ENCODE results near the gene CKS1B.
A peak's percentile ranks its signal among the peaks of the same experiment; 100 is the strongest.

The CKS1B gene

DNA sequence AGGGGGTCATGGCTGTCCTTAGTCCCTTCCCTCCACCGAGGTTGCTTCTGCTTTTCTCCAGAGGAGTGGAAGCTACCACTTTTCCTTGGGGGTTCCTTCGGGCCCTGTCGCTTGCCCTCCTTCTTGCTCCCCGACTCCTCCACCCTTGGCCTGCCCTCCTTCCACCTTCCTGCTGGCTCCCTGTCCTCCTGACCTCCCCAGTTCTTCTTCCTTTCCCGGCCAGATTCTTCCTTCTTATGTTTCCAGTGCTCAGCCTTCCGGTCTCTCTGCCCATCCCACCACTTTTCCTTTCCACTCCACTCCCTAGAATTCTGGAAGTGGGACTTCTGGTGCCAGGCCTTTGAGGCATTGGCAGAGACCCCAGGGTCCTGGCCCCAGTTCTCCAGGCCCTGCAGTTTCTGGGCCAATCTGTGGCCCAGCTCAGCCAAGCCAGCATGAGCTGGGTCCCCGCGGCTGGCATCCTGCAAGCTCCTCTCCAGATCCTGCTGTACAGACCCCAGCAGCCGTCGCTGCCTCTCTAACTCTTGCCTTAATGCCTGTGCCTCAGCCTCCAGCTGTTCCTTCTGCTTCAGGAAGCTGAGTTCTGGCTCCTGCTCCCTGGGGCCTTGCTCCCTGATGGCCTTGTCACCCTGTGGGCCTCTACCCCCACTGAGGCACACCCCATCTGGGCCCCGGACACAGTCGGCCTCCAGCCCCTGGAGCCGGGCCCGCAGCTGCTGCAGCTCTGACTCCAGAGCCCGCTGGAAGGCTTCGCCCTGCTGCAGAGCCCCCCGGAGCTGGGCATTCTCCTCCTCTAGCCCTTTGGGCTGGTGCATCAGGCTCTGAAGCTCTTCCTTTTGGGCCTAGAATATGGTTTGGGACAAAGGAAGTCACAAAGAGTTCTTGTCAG, 28.3 kb upstream of the CKS1B start:
- no peak for DNase-seq

DNA sequence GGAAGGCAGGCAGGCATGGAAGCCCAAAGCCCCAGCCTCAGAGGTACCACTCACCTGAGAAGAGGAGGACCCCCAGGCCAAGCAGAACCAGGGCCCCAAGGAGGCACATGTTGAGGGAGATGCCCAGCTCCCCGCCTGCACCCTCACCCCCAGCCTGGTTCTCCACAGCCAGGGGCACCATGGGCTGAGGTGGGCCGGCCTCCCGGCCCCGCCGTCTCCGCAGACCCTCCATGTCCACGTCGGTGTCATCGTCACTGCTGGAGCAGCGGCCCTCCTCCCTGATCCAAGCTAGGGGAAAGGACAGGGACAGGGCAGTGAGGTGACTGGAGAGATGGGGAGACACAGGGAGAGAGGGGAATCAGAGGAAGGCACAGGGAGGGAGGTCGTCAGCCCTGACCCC, 26.4 kb upstream of the CKS1B start:
- DNase-seq = no peak

DNA sequence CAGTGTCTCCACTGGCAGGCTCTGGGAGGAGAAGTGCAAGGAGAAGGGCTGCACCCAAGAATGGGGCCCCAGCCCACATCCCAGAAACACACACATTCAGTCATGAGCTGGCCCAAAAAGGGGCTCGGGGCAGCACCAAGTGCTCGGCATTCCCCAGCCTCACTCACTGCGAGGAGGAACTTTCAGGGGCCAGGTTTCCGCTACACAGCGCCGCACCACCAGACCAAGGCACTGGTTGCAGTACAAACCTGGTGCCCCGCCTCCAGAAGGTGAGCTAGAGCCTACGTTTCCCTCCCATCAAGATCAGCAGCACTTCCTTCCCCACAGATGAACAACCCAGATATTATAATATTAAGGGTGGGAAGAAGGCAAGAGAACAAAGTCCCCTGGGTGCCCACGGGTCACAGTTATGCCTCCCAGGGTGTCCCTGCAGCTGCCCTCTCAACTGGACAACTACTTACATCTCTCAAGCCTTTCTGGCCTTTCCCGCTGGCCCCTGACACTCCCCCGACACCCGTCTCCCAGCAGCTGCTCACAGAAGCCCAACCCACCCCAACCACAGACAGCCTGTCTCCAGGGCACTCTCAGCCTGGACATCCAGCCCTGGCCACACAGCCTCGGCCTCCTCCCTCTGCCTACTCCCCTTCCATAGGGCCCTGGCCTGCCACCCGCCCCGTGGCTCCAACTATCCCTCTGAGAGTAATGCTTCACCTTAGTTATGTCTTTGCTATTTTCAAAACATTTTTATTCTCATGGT, 22.4 kb upstream of the CKS1B start:
- no peak for DNase-seq

DNA sequence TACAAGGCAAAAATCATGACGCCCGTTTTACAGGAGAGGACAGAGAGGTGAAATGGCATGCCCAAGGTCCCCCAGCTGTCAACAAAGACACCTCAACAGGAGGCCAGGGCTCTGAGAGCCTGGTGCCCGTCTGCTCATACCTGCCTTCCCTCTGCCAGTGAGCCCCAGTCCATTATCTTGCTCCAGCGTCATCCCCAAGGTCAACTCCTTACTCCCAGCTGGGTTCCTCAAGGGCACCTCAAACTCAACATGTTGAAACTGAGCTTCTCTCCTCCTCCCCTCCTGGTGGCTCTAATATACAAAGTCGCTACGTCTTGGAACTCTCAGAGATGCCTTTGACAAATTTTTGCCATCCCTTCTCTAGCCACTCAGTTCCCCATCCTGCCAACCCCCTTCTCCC, 21.8 kb upstream of the CKS1B start:
- DNase-seq = no peak

DNA sequence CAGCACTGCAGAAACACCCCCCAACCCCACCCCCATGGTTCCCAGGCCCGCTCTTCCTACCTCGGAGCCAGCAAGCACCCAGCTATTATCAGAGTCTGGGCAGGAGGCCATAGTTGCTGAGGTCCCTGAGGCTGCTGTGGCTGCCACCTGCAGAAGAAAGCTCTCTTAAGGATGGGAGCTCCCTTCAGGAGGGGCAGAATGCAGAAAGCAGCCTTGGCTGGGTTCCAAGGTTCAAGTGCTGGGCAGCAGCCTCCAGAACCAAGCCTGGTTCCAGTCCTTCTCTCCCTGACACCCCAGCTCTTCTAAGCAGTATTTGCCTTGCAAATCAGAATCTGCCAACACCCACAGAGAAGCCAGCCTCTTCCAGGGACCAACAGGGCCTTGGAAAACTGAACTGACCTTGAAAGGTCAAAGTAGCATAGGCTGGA, 20.9 kb upstream of the CKS1B start:
- DNase-seq = peak; percentile 12

DNA sequence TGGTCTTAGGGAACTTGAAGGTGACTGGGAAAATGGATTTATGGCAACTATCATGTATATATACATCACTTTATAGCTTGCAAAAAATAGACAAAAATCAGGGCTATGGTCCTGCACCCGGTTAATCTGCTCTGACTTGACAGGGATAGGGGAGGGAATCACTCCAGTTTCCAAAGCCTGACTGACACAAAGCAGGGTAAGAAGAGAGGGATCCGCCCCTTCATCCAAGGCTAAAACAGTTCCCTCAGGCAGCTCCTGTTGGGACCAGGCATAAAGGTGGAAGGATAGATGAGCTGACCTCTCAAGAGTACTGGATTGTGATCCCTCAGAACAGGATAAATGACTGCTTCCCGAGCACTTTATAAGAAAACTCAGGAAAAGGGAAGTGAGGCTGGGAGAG, 19.9 kb upstream of the CKS1B start:
- DNase-seq = no peak

DNA sequence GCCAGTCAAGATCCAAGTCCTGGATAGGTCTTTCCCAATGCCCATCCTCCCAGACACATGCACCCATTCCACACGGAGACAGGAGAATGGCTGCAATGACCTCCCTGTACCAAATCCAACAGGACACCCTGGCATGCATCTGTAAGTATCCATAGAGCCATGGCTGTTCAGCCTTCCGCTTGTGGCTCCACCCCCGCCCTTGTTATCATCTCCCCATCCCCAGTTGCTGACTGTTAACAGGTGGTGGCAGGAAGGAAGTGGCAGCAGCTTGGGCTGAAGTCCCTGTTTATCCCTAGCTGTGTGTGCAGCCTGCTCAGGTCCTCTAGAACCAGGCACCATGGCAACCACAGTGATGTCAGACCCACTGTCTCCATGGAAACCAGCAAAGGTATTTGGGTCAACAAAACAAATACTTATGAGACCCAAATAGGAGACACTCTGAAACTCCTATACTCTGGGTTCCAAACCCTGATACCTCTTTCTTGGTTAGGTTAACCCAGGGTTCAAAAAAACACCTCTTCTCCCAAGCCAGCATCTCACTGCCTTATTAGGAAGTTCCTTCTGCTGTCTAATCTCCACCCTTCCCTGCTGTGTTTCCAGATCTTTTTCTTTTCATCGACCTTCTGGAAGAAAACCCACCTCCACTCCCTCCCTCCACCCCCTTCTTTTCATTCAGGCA, 19.3 kb upstream of the CKS1B start:
- peak; percentile 33 for DNase-seq

DNA sequence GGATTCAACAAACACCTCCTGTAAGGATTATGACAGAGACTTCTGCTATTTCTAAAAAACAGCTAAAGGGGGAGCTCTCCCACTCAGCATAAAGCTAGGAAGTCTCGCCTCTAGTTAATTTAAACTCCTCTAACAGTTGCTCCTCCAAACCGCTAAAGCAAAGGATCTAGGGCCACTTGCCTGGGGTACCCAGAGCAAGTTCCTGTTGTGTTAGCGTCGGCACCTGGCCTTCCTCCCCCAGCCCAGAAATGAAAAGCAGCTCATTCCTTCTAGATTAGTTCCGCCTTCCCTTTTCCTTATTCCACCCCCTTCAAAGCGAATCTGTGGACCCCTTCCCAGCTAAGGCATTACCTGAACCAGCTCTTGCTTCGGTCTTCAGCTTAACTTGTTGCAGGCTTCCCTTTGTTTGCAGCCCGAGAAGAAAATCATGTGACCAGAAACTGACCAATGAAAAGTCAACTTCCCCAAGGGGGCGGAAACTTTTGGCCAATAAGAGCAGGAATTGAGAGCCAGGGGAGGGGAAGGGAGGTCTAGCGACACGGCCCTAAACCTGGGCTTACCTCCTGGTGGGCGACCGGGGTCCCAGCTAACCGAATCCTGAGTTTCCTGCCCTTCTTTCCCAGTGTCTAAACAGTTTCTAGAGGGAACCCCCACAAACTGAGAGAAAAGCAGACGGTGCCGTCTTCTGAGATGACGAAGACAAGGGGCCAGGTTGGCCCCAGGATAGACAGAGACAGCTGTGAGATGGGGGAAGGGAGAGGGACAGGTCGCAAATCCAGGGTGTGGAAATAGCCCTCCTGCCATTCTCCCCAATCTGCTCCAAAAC, 18.6 kb upstream of the CKS1B start, which contains the start of gene PBXIP1:
Gene PBXIP1 (minus strand): TSS at position 382 of the 826 bp plus-strand sequence. CDS start 2,378 bp downstream, outside the sequence.
- peak; percentile 82 for DNase-seq

DNA sequence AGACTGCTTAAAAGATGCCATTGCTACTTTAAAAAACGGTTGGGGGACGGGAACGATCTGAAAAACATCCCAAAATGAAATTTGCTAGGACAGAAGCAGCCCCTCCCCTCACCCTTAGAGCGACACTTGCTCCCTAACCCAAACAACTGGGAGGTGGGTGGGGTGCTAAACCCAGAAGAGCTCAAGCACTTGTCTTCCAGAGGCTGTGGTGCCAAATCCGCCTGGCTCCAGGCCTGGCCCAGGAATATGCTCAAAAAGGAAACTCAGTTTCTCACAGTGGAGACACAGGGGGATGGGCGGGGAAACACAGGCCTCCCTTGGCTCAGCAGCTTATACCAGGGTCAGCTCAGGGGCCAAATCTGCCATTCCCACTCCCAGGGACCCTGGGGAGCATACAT, 17.9 kb upstream of the CKS1B start:
- peak; percentile 9 for DNase-seq

DNA sequence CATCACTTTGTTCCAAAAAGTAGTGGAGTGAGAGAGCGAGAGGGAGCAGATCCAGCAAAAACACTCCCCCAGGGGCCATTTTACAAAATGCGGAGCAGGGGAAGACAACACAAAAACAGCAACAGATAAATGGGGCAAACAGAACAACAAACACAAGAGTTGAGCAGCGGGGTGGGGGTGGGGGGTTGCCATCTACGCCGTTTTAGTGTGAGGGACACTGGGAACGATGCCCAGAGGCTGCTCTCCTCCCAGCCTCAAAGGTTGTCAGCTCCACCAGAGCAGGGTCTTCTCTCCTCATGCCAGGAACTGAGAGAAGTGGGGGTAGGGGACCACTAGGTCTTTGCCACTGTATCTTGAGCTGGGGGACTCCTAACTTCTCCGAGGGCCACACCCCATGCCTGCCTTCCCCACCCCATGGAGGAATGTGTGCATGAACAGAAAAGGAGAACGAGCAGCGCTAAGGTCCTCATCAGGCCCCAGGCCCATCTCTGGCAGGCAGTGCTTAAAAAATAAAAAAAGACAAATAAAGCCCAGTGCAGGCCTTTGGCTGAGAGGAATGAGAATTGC, 17.3 kb upstream of the CKS1B start:
- DNase-seq = no peak

DNA sequence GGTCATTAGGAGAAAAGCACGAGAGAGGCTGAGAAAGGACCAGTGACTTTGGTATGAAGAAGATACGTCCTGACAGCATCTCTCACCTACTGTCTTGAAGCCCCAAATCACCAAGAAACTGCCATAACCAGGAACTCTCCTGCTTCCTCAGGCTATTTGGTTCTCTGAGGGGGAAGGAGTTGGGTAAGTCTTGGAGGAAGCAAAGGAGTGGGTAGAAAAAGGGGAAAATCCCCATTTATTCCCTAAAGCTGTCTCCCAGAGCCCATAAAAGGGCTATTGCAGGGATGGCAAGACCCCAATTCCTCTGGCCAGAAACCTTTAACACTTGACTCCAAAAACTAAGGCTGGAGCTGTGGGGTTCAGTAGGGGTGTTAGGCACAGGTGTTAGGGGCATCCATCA, 16.4 kb upstream of the CKS1B start:
- no peak for DNase-seq

DNA sequence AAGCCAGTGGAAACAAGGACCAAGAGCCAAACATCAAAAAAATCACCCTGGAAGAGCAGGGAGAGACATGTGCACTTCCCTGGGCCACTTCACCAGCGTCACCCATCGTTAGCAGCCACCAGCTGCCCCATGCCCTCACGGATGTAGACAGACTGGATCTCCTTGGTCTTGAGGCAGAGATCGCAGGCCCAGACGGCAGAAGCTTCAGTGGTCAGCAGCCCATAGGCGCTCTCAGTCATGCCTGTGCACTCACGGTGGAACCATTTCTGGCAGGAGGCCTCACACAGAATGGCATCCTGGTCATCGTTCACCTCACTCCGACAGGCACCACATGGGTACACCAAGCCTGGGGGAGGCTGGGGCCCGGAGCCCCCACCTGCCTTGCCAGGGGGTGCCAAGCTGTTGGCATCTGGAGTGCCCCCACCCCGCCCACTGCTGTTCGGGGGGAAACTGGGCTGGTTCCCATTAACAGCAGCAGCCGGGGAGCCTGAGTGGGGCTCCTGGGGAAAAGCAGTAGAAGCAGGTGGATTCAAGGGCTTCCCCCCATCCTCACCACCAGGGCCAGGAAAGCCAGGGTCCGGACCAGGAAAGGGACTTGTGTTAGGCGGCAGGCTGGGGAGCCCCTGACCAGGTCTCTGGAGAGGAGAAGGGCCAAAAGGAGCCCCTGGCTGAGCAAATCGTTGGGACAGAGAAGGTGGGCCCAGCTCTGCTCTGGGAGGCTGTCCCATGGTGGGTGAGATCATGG, 15.6 kb upstream of the CKS1B start:
- no peak for DNase-seq

DNA sequence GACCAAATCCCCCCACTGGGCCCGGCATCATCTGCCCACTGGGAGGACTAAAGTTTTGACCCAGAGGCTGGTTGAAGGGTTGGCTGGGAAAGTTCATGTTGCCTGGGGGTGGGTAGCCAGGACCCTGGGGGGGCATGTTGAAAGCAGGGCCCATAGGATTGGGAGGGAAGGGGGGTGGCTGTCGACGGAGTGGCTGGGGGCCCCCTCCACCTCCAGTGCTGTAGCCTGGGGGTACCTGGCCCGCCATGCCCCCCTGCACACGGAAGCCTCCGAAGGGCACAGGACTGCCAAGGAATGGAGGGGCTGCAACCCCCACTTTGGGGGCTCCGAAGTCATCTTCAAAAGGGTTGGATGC, 15.1 kb upstream of the CKS1B start:
- DNase-seq = no peak

DNA sequence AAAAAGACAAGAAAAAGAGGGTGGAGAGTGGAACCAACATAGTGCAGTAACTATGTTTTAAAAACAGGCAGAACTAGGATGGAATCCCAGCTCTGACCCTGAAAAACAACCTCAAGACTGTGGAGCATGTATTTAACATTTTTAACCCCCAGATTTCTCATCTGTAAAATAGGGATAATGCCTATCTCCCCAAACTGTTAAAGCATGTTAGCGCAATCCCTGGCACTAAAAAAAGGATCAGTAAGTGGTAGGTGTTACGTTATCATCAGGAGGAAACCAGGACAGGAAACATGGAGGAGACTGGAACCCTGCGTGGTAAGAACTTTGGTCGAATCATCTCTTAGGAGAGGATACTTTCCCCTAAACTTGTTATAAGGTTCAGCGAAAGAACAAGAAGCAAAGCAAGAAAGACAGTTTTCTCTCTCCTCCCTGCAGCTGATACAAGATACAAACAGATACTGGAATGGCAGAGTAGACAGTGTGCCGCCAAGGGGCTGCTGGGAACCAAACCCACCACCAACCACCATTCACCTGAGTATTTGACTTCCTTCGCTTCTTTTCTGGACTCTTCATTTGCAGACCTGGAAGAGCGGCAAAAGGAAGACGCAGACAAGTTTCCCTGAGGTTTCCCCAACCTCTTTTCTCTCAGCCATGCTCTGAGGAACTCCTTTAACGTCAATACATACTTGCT, 13.9 kb upstream of the CKS1B start:
- DNase-seq = no peak

DNA sequence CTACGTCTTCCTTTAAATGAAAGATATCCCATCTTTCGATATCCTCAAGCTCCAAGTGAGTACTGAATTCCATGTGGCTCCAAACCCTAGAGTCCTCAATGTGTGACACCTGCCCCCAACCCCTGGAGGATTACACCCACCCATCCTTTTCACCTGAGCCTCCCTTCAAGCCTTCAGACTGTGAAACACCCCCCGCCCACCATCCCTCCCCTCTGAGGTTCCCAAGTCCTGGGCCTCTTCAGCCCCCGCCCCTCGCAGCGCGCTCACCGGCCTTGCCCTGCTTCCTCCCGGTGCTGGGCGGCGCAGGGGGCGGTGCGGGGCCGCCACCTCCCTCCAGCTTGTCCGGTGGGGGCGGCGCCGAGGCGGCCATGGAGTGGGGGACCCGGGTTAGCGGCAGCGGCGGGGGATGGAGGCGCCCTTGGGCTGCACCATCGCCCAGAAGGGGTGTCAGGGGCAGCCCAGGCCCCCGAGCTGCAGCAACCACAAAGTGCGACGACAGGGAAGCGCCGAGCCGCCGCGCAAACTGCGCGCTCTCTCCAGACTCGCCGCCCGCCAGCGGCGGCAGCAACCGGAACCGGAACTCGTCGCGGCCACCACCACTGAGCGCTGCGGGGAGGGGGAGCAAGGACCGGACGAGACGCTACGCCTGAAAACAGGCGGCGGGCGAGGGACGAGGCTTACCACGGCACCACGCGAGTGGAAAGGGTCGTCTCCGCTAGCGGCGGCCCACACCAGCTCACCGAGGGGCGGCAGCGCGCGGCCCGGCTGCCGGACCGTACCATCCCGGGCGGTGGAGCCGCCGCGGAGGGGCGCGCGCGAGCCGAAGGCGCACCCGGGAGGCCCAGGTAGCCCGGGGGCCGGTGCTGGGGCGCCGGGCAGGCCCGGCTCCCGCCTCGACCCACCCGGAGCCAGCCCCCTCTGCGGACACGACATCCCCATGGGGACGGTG, 13.0 kb upstream of the CKS1B start, which contains the start of gene PYGO2:
Gene PYGO2 (minus strand): TSS at position 576 of the 949 bp plus-strand sequence. CDS start 206 bp downstream, at position 370.
- peak; percentile 71 for DNase-seq

DNA sequence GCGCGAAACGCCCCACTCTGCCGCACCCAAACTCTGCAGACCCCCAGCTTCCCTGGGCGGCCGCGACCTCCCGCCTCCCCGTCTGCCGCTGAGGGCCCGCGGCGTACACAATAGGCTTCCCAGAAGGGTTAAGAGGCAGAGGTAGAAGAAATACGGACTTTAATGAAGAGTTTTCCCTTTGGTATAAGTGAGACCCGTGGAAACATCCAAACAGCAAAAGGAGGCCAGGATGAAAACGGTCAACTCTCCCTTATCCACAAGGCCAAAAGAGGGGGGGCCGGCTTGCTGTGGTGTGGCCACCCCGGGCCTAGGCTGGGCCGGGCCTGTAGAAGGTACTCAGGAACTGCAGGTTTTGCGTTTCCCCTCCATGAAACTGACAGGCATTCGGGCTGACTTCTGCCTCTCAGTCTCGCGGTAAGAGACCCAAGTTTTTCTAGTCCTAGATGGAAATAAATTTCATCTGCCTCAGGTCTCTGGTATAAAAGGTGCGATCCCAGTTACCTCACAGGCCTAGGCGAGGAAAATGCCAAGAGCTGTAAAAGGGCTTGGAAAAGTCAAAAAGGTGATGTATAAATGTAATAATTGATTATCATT, 12.2 kb upstream of the CKS1B start:
- DNase-seq = peak; percentile 24

DNA sequence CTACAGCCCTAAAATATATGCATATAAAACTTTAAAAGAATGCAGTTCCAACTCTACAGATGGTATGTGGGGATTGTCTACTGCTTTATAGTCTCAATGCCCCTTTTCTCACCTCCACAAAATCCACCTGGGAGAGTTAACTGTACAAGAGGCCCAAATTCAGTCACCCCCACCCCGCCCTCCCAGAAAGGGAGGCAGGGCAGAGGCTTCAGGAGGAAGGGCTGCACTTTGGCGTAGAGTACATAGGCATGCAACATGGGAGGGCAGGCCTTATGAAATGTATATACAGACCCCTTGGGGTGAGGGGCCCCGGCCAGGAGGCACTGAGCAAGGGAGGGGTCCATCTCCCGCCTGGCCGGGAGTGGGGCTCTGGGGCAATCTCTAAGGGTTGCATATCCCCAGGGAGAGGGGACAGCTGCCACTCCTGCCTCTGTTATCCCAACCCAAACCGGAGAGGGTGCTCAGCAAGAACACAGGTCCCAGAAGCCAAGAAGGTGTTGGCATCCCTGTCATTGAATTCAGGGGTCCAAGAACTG, 11.6 kb upstream of the CKS1B start:
- no peak for DNase-seq

DNA sequence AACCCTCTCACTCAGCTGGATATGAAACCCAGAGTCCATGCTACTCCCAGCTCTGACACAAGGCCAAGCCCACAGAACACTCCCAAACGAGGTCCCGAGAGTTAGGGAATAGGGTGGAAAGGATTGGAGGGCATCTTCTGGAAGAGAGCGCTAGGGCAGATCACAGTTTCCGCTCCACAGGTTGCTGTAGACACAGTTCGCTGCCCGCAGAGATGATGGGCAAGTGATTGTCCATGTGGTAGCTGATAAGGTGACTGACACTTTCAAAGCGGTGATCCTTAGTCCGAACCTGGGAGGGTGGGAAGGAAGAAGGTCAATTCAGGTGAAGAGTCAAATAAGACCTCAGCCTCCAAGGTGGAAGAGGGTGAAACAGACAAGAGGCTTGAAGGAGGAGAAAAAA, 10.8 kb upstream of the CKS1B start:
- DNase-seq = no peak

DNA sequence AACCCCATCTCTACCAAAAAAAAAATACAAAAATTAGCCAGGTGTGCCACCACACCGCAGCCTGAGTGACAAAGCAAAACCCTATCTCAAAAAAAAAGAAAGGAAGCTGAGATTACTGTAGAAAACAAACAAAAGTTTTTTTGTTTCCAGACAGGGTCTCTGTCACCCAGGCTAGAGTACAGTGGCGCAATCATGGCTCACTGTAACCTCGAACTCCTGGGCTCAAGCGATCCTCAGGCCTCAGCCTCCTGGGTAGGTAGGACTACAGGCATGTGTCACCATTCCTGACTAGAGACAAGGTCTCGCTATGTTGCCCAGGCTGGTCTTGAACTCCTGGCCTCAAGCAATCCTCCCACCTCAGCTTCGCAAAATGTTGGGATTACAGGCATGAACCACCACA, 10.1 kb upstream of the CKS1B start:
- DNase-seq = no peak
